Measurements from ENCODE around the gene FSTL4.

DNA sequence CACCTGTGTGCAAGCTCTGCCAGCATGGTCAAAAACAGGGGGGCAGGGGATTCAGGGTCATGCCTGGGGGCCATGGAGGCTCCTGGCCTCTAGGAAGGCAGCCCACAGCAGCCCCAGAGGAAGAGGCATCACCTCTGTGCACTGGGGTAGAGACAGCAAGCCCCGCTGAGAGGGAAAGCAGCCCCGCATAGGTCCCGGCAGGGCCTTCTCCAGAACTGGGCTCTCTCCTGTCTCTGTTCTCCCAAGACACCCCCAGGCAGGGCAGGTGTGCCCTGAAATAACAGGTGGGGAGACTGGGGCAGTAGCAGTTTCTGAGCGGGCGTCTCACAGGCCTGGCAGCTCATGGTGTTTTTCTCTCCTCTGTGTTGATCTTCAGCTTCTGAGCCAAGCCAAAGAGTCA is 281.4 kb downstream of the FSTL4 start:
- TF ChIP-seq, protein P1, sequence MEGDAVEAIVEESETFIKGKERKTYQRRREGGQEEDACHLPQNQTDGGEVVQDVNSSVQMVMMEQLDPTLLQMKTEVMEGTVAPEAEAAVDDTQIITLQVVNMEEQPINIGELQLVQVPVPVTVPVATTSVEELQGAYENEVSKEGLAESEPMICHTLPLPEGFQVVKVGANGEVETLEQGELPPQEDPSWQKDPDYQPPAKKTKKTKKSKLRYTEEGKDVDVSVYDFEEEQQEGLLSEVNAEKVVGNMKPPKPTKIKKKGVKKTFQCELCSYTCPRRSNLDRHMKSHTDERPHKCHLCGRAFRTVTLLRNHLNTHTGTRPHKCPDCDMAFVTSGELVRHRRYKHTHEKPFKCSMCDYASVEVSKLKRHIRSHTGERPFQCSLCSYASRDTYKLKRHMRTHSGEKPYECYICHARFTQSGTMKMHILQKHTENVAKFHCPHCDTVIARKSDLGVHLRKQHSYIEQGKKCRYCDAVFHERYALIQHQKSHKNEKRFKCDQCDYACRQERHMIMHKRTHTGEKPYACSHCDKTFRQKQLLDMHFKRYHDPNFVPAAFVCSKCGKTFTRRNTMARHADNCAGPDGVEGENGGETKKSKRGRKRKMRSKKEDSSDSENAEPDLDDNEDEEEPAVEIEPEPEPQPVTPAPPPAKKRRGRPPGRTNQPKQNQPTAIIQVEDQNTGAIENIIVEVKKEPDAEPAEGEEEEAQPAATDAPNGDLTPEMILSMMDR (conservative IDR thresholded peaks at IDR 0.05; ENCODE audit: low read length) = no peak
- no peak for TF ChIP-seq EZH2phosphoT487 (IDR thresholded peaks at IDR 0.05; ENCODE audit: borderline replicate concordance, low read depth, low read length)
